Epidermal melanocyte (primary cell): Measurements from ENCODE around the gene POU2F3.

Experiments
- DNase-seq: peaks from one replicate; pipeline ENCODE4 v3.0.0; 2011; ENCODE audit warnings: low spot score; ENCODE audit not compliant: insufficient read length

The POU2F3 gene

GRCh38 chr11:120226242-120226641 lies 13.7 kb upstream of the POU2F3 start:
- DNase-seq, result no peak

- DNase-seq, result no peak
Observed at GRCh38 chr11:120226714-120227113, 13.2 kb upstream of the POU2F3 start.

GRCh38 chr11:120227228-120227852 lies 12.6 kb upstream of the POU2F3 start:
- DNase-seq, result no peak

DNA sequence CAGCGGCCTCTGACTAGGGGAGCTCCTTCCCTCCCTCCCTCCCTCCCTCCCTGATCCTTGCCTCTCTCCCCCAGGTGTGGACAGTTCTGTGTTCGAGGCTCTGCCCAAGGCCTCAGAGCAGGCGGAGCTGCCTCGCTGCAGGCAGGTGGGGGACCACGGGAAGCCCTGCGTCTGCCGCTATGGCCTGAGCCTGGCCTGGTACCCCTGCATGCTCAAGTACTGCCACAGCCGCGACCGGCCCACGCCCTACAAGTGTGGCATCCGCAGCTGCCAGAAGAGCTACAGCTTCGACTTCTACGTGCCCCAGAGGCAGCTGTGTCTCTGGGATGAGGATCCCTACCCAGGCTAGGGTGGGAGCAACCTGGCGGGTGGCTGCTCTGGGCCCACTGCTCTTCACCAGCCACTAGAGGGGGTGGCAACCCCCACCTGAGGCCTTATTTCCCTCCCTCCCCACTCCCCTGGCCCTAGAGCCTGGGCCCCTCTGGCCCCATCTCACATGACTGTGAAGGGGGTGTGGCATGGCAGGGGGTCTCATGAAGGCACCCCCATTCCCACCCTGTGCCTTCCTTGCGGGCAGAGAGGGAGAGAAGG lies 11.1 kb upstream of the POU2F3 start:
- no peak for DNase-seq

DNA sequence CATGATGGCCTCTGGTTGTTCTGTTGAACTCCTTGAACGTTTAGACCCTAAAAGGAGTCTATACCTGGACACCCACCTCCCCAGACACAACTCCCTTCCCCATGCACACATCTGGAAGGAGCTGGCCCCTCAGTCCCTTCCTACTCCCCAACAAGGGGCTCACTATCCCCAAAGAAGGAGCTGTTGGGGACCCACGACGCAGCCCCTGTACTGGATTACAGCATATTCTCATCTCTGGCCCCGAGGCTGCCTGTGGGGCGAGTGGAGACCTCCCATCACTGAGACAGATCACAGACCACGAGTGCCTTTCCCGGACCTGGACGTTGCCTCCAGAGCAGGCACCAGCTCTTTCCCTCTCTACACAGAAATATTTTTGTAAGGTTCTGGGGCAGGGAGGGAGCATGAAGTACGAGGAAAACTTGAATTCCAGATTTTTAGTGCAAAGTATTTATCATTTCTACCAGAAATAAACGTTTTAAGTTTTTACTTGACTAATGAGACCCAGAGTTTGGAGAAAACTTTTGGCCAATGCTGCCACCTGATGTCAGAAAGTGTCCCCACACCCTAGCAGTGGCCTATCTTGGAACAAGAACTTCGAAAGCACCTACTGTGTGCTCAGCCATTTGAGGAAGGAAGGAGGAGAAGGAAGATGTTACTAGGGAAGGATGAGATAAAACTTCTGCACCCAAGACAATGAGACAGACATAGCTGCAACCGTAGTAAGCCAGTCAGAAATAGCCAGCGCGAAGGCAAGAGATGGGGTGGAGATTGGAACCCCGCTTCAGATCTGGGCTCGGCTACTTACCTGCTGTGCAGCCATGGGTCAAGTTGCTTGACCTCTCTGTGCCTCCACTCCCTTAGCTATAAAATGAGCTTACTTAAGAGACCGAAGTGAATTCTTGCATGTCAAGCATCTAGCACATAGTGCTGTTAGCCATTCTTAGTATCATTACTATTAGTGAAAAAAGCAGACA lies 10.2 kb upstream of the POU2F3 start:
- no peak for DNase-seq

- DNase-seq, result no peak
Observed at GRCh38 chr11:120230433-120231071, 9.4 kb upstream of the POU2F3 start.

- no peak for DNase-seq
Observed at GRCh38 chr11:120231963-120232362, 8.0 kb upstream of the POU2F3 start.

- no peak for DNase-seq
Observed at GRCh38 chr11:120233207-120233803, 6.6 kb upstream of the POU2F3 start.

GRCh38 chr11:120235024-120235628 lies 4.8 kb upstream of the POU2F3 start:
- DNase-seq, result no peak

GRCh38 chr11:120236169-120237107 lies 3.5 kb upstream of the POU2F3 start:
- DNase-seq, result no peak

GRCh38 chr11:120238968-120239620 lies 846 bp upstream of the POU2F3 start:
- DNase-seq, result no peak

DNA sequence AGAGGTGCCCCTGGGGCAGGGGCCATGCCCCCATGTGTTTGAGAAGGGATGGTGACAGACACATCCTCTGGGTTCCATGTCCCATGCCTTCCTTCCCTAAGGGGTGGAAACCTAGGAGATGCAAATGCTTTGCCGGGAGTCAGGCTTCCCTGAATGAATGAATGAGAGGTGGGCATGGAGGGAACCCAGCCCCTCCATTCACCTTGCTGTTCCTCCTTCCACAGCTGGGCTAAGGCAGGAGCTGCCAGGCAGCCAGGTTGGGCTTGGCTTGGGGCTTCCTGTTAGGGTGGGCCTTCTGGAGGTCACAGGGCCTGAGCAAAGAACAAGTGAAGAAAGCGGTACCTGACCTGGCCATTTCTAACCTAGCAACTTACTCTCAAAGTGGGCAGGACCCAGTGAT lies 926 bp downstream of the POU2F3 start:
- no peak for DNase-seq

GRCh38 chr11:120241277-120241676 lies 1.3 kb downstream of the POU2F3 start:
- DNase-seq, result no peak

- DNase-seq, result no peak
Observed at GRCh38 chr11:120243221-120243620, 3.3 kb downstream of the POU2F3 start.

GRCh38 chr11:120244476-120245365 lies 4.8 kb downstream of the POU2F3 start:
- DNase-seq, result no peak

DNA sequence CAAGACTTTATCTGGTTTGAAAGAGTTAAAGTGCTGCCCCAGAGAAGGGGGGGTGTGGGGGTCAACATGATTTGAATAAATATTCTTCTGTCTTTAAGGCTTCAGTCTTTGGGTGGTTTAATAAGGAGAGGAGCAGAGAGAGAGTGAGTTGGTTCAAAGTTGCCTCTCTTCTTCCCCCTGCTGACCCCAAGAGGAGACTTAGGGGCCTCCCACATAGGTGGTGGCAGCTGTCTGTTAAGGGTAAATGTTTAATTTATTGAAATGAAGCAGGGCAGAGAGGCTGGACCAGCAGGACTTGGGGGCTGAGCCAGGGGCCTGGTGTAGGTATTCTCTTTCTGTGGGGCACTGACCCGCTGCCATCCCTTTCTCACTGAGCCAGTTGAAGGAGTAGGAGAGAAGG lies 5.5 kb downstream of the POU2F3 start:
- no peak for DNase-seq

DNA sequence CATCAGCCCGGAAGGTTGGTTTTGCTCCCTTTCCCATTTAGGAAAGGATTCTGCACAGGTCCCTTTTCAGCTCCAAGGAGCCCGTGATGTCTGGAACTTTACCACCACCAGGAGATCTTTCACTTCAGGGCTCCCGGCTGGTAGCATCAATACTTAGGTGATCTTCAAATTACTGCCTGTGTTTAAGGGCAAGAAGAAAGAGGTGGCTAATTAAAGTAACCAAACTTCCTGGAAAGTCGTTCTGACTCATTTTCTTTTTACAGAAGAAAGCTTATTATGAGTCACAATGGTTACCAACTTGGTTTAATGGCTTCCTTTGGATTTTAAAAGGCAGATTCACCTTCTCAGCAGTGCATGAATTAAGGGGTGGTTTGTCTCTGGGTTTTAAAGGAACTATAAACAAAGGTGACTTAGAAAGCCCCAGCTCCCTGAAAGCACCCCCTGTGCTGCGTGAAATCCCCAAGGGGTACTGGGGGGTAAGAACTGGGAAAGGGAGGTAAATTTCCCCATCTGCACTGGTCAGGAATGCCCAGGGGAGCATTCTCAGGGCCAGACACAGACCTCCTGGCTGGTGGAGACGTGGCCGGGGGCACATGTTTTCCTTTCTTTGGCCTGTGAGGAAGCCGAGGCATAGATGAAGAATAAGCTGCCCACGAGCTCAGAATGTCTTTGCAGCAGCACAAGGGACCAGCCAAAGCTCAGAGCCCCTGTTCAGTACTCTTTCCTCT lies 8.8 kb downstream of the POU2F3 start:
- DNase-seq, result no peak
